GDM1 (cell line): ENCODE results near the gene XRCC1.
"Not testable (repeated sequence)": the region's sequence is repeated elsewhere in the genome, so short reads cannot be mapped to it uniquely, and the experiment has no call there.

ENCODE experiments used
- DNase-seq: peaks from one replicate; lab custom pipeline; 2025; lab: John Stamatoyannopoulos, UW

The XRCC1 gene

DNA sequence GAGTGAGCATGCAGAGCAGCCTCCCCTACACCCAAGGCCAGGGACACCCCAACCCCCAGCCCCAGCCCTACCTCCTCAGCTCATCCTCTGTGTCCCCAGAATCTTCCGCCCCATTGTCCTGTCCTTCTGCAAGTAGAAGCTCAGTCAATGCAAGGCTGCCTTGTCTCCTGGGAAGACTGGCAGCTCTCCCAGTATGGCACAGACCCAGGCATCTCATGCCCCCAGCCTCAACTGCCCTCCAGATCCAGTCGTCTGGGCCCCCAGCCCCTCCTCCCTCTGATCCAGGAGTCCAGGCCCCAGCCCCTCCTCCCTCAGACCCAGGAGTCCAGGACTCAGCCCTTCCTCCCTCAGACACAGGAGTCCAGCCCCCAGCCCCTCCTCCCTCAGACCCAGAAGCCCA lies 29.3 kb downstream of the XRCC1 start:
- no peak for DNase-seq

- DNase-seq: no peak
Observed at GRCh38 chr19:43545276-43545675, 30.1 kb downstream of the XRCC1 start.

DNA sequence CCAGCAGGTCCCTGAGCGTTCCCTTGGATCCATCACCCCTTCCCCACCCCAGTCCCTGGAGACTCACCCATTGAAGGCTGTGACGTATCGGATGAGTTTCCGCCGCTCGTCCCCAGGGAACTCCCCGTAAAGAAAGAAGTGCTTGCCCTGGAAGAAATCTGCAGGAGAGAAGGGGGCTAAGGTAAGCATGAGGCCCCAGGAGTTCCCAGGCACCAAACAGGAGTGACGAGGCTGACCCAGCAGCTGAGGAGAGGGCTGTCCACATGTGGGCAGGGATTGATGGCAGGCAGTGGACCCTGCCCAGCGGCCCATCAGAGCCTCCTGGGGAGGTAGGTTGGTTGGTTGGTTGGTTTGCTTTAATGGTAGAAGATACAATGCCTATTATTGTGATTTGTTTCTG lies 31.2 kb downstream of the XRCC1 start:
- no peak for DNase-seq

- no peak for DNase-seq
Observed at GRCh38 chr19:43541920-43542650, 33.2 kb downstream of the XRCC1 start.

- no peak for DNase-seq
Observed at GRCh38 chr19:43540381-43540780, 34.9 kb downstream of the XRCC1 start.

DNA sequence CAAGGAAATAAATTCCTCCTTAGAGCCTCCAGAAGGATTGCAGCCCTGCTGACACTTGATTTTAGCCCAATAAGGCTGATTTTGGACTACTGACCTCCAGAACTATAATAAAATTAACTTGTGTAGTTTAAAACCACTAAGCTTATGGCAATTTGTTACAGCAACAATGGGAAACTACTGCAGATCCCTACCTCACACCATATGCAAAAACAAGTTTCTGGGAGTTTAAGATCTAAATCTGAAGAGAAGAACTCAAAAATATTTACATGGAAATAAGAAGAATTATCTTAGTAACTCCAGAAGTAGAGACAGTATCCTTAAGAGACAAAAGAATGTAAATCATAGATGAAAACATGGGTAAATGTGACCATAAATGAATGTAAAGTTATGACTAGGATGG lies 36.4 kb downstream of the XRCC1 start:
- DNase-seq: no peak

DNA sequence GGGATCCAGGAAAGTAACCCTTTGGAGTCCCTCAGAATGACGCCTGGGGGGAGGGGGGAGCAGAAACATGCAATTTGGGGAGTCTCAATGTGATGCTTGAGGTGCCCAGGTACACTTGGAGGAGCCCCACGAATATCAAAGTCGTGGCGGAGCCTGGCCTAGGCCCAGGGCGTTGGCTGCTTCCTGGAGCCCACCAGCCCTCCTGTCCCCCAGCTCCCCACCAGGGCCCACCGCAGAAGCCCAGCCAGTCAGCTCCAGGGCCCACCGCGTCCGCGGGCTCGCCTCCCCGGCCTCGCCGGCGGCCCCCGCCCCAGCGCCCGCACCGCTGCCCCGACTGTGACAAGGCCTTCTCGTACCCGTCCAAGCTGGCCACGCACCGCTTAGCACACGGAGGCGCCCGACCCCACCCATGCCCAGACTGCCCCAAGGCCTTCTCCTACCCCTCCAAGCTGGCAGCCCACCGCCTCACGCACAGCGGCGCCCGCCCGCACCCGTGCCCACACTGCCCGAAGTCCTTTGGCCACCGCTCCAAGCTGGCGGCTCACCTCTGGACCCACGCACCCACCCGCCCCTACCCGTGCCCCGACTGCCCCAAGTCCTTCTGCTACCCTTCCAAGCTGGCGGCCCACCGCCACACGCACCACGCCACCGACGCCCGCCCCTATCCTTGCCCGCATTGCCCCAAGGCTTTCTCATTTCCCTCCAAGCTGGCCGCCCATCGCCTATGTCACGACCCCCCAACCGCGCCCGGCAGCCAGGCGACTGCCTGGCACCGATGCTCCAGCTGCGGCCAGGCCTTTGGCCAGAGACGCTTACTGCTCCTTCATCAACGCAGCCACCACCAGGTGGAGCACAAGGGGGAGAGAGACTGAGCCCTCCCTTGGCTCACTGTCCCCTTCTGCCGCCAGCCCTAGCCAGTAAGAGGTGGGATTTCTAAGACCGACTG lies 40.2 kb downstream of the XRCC1 start:
- DNase-seq: no peak

- DNase-seq: no peak
Observed at GRCh38 chr19:43534305-43534815, 41.0 kb downstream of the XRCC1 start.

DNA sequence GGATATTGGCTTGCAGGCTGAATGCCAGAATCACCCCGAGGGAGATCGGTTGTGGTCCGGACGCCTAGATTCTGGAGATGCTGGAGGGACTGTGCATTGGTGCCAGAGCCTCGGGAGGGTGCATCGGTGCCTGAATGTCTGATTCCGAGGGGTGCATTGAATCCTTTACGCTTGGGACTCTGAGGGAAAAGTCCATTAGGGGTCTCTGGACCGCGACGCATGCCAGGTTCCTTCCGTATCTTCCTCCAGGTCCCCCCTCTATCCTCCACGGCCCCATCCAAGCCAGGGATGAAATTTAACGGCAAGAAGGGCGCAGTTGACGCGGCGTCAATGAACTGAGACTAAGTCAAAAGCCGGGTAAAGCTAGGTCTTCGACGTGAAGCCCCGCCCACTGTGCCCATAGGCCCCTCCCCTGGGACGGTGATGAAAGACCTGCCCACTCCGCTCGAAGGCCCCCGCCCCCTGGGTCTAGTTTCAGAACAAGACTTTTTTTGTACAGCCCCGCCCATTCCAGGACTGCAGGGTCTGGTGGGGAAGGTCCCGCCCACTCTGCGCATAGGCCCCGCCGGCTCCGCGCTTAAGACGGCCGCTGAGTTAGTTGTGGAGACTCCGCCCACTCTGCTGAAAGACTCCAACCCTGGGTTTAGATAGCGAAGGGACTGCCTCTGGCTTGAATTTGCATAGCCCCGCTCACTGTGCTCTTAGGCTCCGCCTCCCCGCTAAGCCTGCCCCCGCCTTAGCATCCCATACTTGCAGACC lies 41.6 kb downstream of the XRCC1 start:
- peak; percentile 98 for DNase-seq

- peak; percentile 87 for DNase-seq
Observed at GRCh38 chr19:43532962-43533545, 42.3 kb downstream of the XRCC1 start, which contains the start of gene ZNF575. TSS of gene ZNF575 (plus strand) at chr19:43533188. CDS start at chr19:43534423, 1,235 bp downstream.

DNA sequence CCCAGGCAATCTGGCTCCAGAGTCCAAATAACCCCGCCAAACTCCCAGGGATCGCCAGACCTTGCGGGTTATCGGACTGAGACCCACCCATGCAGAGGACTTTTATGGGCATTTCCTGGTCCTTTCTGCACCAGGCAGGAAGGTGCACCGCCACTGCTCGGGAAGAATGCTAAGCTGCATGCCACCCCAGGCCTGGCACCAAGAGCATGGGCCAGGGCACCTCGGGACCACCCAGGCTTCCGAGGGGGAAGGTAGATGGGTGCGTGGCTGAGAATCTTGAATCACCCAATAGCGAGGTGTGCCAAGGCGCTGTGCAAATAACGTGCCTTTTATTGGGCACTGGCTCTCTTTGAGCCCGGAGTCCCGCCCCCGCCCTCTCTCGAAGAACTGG lies 42.8 kb downstream of the XRCC1 start:
- peak; percentile 58 for DNase-seq

DNA sequence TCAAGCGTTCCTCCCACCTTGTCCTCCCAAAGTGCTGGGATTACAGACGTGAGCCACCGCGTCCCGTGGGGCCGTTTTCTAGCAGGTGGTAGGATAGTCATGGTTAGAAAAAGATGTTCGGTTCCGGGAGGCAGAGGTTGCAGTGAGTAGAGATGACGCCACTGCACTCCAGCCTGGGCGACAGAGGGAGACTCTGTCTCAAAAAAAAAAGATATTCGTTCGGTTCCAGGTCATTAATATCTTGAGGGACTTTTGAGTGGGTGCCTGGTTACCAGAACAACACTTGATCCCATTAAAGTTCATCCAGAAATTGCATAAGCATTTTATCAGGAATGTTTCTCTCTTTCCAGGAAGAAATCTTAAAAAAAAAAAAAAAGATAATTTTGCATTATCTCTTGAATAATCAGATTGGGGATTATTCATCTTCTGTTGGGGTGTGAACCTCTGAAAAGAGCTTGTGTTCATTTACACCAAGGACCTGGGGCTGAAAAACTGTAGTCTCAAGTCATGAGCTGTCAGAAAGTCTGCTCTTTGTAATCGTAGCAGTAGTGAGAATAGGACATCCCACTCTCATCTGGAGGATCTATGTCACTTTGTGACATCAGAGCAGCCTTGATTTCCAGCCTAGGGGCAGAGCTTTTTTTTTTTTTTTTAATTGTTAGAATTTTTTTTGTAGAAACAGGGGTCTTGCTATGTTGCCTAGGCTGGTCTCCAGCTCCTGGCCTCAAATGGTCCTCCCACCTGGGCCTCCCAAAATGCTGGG lies 47.3 kb downstream of the XRCC1 start:
- DNase-seq: no peak

GRCh38 chr19:43526884-43527859 lies 48.2 kb downstream of the XRCC1 start, which contains the start of gene ETHE1:
TSS of gene ETHE1 (minus strand) at chr19:43527201. CDS start at chr19:43527177, 24 bp downstream.
- peak; percentile 71 for DNase-seq

DNA sequence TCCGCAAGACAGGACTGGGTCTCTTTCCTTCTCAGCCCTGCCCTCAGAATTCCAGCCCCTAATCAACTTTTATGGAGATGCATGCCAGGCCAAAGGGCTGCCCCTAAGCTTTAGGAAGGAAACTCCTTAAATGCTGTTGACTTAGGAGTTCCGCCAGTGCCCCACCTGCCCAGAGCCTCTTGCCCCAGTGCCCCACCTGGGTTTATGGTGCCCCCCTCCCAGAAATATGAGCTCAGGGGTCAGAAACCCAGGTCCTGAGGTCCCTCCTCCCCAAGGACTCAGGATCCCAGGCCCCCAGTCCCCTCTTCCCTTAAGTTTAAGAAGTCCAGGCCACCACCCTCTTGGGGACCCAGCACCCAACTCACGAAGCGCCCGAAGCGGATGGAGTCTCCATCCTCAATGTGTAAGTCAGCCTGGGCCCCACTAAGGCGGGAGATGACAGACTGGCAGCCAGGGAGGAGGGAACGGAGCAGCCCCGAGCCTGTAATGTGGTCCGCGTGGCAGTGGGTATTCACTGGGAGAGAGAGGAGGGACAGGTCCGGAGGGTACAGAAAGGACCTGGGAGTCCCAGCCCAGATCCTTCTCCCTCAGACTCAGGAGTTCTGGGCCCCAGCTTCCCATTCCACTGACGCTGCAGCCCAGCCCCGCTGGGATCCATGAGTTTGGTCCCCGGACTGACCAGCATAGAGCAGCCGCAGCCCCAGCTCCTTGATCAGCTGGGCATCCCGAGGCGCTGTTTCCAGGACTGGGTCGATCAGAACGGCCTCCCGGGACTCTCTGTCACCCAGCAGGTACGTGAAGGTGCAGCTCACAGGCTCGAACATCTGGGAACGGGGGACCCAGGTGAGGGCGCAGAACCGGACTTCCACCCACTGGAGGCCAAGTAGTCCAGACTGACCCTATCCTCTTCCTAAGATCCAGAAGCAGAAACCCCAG lies 49.2 kb downstream of the XRCC1 start:
- no peak for DNase-seq

DNA sequence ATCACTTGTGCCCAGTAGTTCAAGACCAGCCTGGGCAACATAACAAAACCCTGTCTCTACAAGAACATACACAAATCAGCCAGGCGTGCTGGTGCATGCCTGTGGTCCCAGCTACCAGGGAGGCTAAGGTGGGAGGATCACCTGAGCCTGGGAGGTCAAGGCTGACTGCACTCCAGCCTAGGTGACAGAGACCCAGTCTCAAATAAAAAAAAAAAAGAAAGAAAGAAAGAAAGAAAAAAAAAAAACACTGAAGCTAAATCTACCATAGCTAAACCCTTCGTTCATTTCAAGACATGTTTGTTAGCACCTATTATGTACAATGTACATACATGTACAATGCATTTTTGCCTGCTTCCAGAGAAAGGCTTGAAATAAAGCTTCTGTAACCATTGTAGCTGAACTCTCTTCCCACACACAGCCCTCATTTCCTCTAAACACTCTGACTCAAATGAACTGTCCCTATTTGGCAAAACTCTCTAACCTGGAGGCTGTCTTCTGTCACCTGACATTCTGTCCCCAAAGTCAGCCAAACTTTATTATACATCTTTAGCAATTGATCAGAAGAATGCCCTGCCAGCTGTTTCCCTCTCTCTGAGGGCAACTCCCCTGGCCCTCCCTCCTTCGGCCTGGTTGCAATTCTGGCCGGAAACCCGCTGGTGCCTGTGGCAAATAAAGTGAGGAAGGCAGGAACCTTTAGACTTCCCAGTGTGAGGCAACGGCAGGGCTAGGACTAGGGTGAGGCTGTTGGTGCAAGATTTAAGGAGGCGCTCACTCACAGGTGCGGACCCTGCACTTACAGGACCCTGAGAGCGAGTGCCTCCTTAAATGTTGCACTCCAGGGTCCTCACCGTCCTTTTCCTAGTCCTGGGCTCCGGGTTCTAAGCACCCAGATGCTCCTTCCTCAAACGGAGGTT lies 50.1 kb downstream of the XRCC1 start:
- peak; percentile 72 for DNase-seq

GRCh38 chr19:43523696-43524095 lies 51.6 kb downstream of the XRCC1 start:
- DNase-seq: not testable (repeated sequence)

DNA sequence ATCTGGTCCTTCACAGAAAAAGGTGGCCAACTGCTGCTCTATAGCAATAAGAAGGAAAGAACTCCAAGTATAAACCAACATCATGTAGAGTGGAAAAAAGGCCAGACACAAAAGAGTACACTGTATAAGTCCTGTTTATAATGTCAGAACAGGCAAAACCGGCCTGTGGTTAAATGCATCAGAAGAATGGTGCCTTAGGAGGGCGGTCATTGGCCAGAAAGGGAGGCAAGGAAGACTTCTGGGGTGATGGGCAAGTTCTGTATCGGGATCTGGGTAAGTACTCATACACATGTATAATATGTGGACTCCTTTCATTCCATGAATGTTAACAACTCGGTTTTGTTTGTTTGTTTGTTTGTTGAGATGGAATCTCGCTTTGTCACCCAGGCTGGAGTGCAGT lies 52.4 kb downstream of the XRCC1 start:
- no peak for DNase-seq
